IMR-90 (cell line): ENCODE measurements around the gene DOK3. TPM values are rescaled to one million over a fixed set of nuclear protein-coding genes. Genes with fewer than 3 reads are reported as not detected.

Source experiments
- ATAC-seq: fragments of 200-7000 bp; cut with Tn5 transposase; 2 replicates; pipeline ENCODE4 v1.9.1; 2020; ENCODE audit warnings: low read depth, mild to moderate bottlenecking, moderate library complexity
- BruUV-seq: library from RNA; stranded (reverse); fragments of 400-500 nt; replicated peaks from 2 replicates; lab custom pipeline; 2021; lab: Mats Ljungman, UMichigan
- CTCF ChIA-PET: fragments of 300-600 bp; formaldehyde crosslinking; extraction: SDS; loops from one replicate; lab custom pipeline; 2021; ENCODE audit warnings: antibody characterized with exemption; lab: Yijun Ruan, JAX
- POLR2A ChIA-PET: fragments of 300-600 bp; sonication (Branson Sonifier 250); formaldehyde crosslinking; loops from one replicate; lab custom pipeline; 2022; ENCODE audit warnings: antibody characterized with exemption; ENCODE audit not compliant: unreplicated experiment; lab: Charles Lee
- DNase-seq: peaks from one replicate; pipeline ENCODE4 v3.0.0; 2013
- H2AFZ ChIP-seq: replicated peaks from 2 replicates; pipeline ENCODE3; 2013; ENCODE audit warnings: low read length, mild to moderate bottlenecking; ENCODE audit not compliant: poor library complexity
- H2AK5ac ChIP-seq: 2 replicates; pipeline ENCODE4 v1.6.1; 2013; ENCODE audit warnings: low read depth, low read length, inconsistent platforms
- H2AK9ac ChIP-seq: replicated peaks from 2 replicates; pipeline ENCODE3; 2013; ENCODE audit warnings: mild to moderate bottlenecking, low read depth, low read length, moderate library complexity; ENCODE audit not compliant: poor library complexity
- H2BK120ac ChIP-seq: 2 replicates; pipeline ENCODE4 v1.6.1; 2013; ENCODE audit warnings: low read depth, low read length, inconsistent platforms
- H2BK15ac ChIP-seq: 3 replicates; pipeline ENCODE4 v1.6.1; 2013; ENCODE audit warnings: low read depth, low read length, inconsistent platforms
- H2BK20ac ChIP-seq: 2 replicates; pipeline ENCODE4 v1.6.1; 2013; ENCODE audit warnings: low read depth, mild to moderate bottlenecking, inconsistent platforms, low read length, moderate library complexity
- H2BK5ac ChIP-seq: 2 replicates; pipeline ENCODE4 v1.6.1; 2013; ENCODE audit warnings: mild to moderate bottlenecking, low read depth, low read length, inconsistent platforms; ENCODE audit not compliant: poor library complexity, severe bottlenecking
- H3K14ac ChIP-seq: replicated peaks from 2 replicates; pipeline ENCODE4 v1.6.1; 2013; ENCODE audit warnings: low read depth, low read length, inconsistent platforms
- H3K18ac ChIP-seq: 2 replicates; pipeline ENCODE4 v1.6.1; 2013; ENCODE audit warnings: low read depth, low read length, control low read depth
- H3K23ac ChIP-seq: 2 replicates; pipeline ENCODE4 v1.6.1; 2013; ENCODE audit warnings: low read depth, low read length, inconsistent platforms
- H3K27ac ChIP-seq: 2 replicates; pipeline ENCODE4 v1.5.1; 2013; ENCODE audit warnings: mild to moderate bottlenecking, control low read depth, low read length; ENCODE audit not compliant: insufficient read depth
- H3K27me3 ChIP-seq: 2 replicates; pipeline ENCODE4 v1.6.1; 2013; ENCODE audit warnings: low read length; ENCODE audit not compliant: control insufficient read depth, insufficient read depth
- H3K36me3 ChIP-seq: 2 replicates; pipeline ENCODE4 v1.6.1; 2013; ENCODE audit warnings: low read length, mixed read lengths; ENCODE audit not compliant: control insufficient read depth, insufficient read depth
- H3K4ac ChIP-seq: 2 replicates; pipeline ENCODE4 v1.6.1; 2013; ENCODE audit warnings: low read depth, low read length, inconsistent platforms
- H3K4me1 ChIP-seq: 2 replicates; pipeline ENCODE4 v1.6.1; 2013; ENCODE audit warnings: low read length, mixed read lengths; ENCODE audit not compliant: control insufficient read depth, insufficient read depth
- H3K4me2 ChIP-seq: 2 replicates; pipeline ENCODE4 v1.6.1; 2013; ENCODE audit warnings: low read depth, mild to moderate bottlenecking, control low read depth, low read length, moderate library complexity
- H3K4me3 ChIP-seq: 2 replicates; pipeline ENCODE4 v1.5.1; 2013; ENCODE audit warnings: low read depth, mild to moderate bottlenecking, control low read depth, low read length, moderate library complexity; ENCODE audit not compliant: insufficient read depth
- H3K56ac ChIP-seq: 2 replicates; pipeline ENCODE4 v1.6.1; 2013; ENCODE audit warnings: low read length, inconsistent platforms; ENCODE audit not compliant: insufficient read depth; ENCODE audit errors: extremely low read depth
- H3K79me1 ChIP-seq, 2 experiments: 2 replicates each; pipeline ENCODE4 v1.6.1; 2013; ENCODE audit warnings: low read length in 2 of 2, inconsistent platforms in 1 of 2, low read depth in 1 of 2
- H3K9ac ChIP-seq: 2 replicates; pipeline ENCODE4 v1.6.1; 2013; ENCODE audit warnings: low read depth, low read length, control low read depth
- H3K9me1 ChIP-seq: 2 replicates; pipeline ENCODE4 v1.6.1; 2013; ENCODE audit warnings: low read length, inconsistent platforms; ENCODE audit not compliant: insufficient read depth
- H3K9me3 ChIP-seq: 2 replicates; pipeline ENCODE4 v1.6.1; 2013; ENCODE audit warnings: low read length; ENCODE audit not compliant: control insufficient read depth, insufficient read depth
- H4K20me1 ChIP-seq: 2 replicates; pipeline ENCODE4 v1.6.1; 2013; ENCODE audit warnings: low read length, inconsistent platforms; ENCODE audit not compliant: insufficient read depth
- H4K5ac ChIP-seq: 2 replicates; pipeline ENCODE4 v1.6.1; 2013; ENCODE audit warnings: mild to moderate bottlenecking, low read depth, low read length, control low read depth
- H4K8ac ChIP-seq, 2 experiments: 2 replicates each; pipeline ENCODE4 v1.6.1; 2013; ENCODE audit warnings: low read depth in 2 of 2, low read length in 2 of 2, control low read depth in 1 of 2, inconsistent platforms in 1 of 2
- H4K91ac ChIP-seq: 2 replicates; pipeline ENCODE4 v1.6.1; 2013; ENCODE audit warnings: low read depth, low read length, inconsistent platforms; ENCODE audit not compliant: insufficient read depth
- BHLHE40 ChIP-seq: fragments of 150-350 bp; IDR thresholded peaks from 2 replicates; pipeline ENCODE4 v1.6.1; 2016; ENCODE audit warnings: mild to moderate bottlenecking, low read depth, low read length
- CEBPB ChIP-seq: IDR thresholded peaks from 2 replicates; pipeline ENCODE4 v1.6.1; 2012; ENCODE audit warnings: low read depth, low read length, improper control_type of control experiment
- CHD1 ChIP-seq: IDR thresholded peaks from 2 replicates; pipeline ENCODE4 v1.6.1; 2012; ENCODE audit warnings: low read depth, low read length, improper control_type of control experiment
- FOS ChIP-seq: fragments of 150-350 bp; IDR thresholded peaks from 2 replicates; pipeline ENCODE4 v1.6.1; 2016; ENCODE audit warnings: low read depth, low read length
- MAFK ChIP-seq: IDR thresholded peaks from 2 replicates; pipeline ENCODE4 v1.6.1; 2012; ENCODE audit warnings: low read depth, low read length, improper control_type of control experiment
- MXI1 ChIP-seq: IDR thresholded peaks from 2 replicates; pipeline ENCODE4 v1.6.1; 2012; ENCODE audit warnings: low read depth, mild to moderate bottlenecking, low read length, moderate library complexity, borderline replicate concordance
- NFE2L2 ChIP-seq: fragments of 150-350 bp; IDR thresholded peaks from 2 replicates; pipeline ENCODE4 v1.6.1; 2016; ENCODE audit warnings: low read depth, mild to moderate bottlenecking, low read length
- POLR2A ChIP-seq: IDR thresholded peaks from 2 replicates; pipeline ENCODE4 v1.6.1; 2012; ENCODE audit warnings: mild to moderate bottlenecking, low read depth, low read length
- RAD21 ChIP-seq: IDR thresholded peaks from 2 replicates; pipeline ENCODE4 v1.6.1; 2012; ENCODE audit warnings: low read length, improper control_type of control experiment
- RCOR1 ChIP-seq: IDR thresholded peaks from 2 replicates; pipeline ENCODE4 v1.6.1; 2012; ENCODE audit warnings: mild to moderate bottlenecking, low read length, improper control_type of control experiment; ENCODE audit not compliant: insufficient replicate concordance
- RFX5 ChIP-seq: IDR thresholded peaks from 2 replicates; pipeline ENCODE4 v1.8.0; 2012; ENCODE audit warnings: low read depth, mild to moderate bottlenecking, low read length, moderate library complexity
- WGBS, 2 experiments: methylation state at CpG; one replicate each; pipeline versions ENCODE4 v1.1.5 to v1.1.7; 2013; ENCODE audit warnings: missing lambda C conversion rate in 2 of 2; ENCODE audit not compliant: insufficient read length in 1 of 2; ENCODE audit errors: extremely low coverage in 2 of 2; 5-methylcytosine and 5-hydroxymethylcytosine counted together
- dilution Hi-C: fragments of 300-500 bp; cut with HindIII; formaldehyde crosslinking; loops from one replicate; pipeline ENCODE4 v1.14.3; 2018; ENCODE audit warnings: low sequenced_read_pairs; ENCODE audit not compliant: unreplicated experiment
- in situ Hi-C: fragments of 300-500 bp; cut with MboI; formaldehyde crosslinking; loops from 3 replicates; pipeline ENCODE4 v1.14.3; 2019; ENCODE audit warnings: low sequenced_read_pairs, inconsistent platforms, mixed read lengths
- intact Hi-C: fragments of 100-400 bp; cut with micrococcal nuclease; formaldehyde crosslinking; loops from 2 replicates; pipeline ENCODE4 v1.10.0; 2022
- polyA plus RNA-seq, 3 experiments: library from polyadenylated mRNA; depleted of rRNA; stranded (reverse); fragments of >200 nt; gene quantifications; 2 replicates each; pipeline ENCODE4 v1.2.3, GENCODE V29; 2012; ENCODE audit warnings: low replicate concordance in 1 of 3
- total RNA-seq: library from RNA; depleted of rRNA; stranded (reverse); fragments of >200 nt; gene quantifications from 2 replicates; pipeline ENCODE4 v1.2.3, GENCODE V29; 2012
- TF ChIP-seq, protein P1 (sequence below): fragments of 150-350 bp; IDR thresholded peaks from 2 replicates; pipeline ENCODE4 v1.6.1; 2017; ENCODE audit warnings: mild to moderate bottlenecking, antibody characterized with exemption, low read length, low read depth

The DOK3 gene
- total and polyA plus RNA-seq, 2 of the 4 experiments (the other 2 are of a cell fraction), result 0.54 to 3.9 TPM

DNA sequence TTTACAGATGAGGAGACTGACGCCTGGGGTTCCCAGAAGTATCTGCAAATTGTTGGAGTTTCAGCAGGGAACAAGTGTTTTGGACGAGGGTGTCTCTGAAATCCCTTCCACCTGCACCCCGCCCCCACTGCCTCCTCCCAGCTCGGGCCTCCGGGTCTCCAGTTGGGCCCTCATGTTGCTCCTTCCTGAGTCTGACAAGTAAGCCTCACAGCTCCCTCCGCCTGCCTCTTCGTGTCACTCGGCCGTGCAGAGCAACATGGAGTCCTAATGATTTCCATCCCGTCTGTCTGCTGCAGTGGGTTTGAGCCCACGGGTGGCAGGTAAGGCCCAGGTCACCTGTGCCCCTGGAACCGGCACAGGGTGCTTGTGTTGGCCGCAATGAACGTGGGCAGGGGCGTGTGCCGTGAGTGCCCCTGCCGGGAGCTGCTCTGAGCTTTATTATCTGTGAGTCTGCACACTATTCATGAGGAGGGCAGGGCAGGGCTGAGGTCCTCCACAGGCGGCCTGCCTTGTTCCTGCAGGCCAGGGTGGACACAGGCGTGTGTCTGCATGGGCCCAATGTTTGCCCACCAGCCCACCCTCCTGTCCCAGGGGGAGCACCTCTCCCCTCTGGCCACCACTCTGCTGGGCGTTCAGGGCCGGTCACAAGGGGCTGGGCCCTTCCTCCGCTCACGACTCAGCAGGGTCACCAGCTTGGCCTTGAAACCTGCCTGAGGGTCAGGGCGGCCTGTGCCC, 6.1 kb downstream of the DOK3 start:
- Histone ChIP-seq H3K36me3 (peaks cover 6% of the 10 kb centered on the region), H2BK15ac (no peak overlapping the region), H2BK20ac (no peak overlapping the region), H4K5ac (no peak overlapping the region), H3K9ac (no peak overlapping the region), H3K27ac (no peak overlapping the region), H4K91ac (no peak overlapping the region), H3K23ac (no peak overlapping the region), H2BK5ac (no peak overlapping the region), H3K56ac (no peak overlapping the region), H3K79me1 (peaks cover 2 to 7% of the 10 kb centered on the region in 2 experiments; a peak in 2 of 4 replicates), H3K4ac (no peak overlapping the region), H3K4me3 (no peak overlapping the region), H4K8ac (no peak overlapping the region), H2AK5ac (no peak overlapping the region), H4K20me1 (no peaks in the 10 kb centered on the region), H3K4me2 (no peak overlapping the region), H3K9me3 (no peaks in the 10 kb centered on the region), H3K18ac (no peak overlapping the region), H3K14ac (no peak overlapping the region), H2AK9ac (no peak overlapping the region), H3K27me3 (no peaks in the 10 kb centered on the region), H2AFZ (no peak overlapping the region), H2BK120ac (no peak overlapping the region), H3K9me1 (peaks cover 3% of the 10 kb centered on the region; the same call in 1 of the 2 replicates), H3K4me1 (peaks cover 10% of the 10 kb centered on the region; the same call in 1 of the 2 replicates)
- in situ Hi-C loops, result no loop called here
- intact Hi-C loops, result no loop called here
- ChIA-PET CTCF (interaction anchor here (0.8 kb wide), 1 partner anchor 99 kb away, joined by 4 read pairs; no protein-coding TSS in a partner anchor), POLR2A (no interaction called here)
- dilution Hi-C loops, result no loop called here
- ATAC-seq (no peak), DNase-seq (no peak)
- WGBS, 2 experiments, result 92% methylated on average over 13 of the region's 24 CpGs; no CpG with 5 or more reads in 1 of the 2 experiments
- no peak for TF ChIP-seq RAD21
- no peak for TF ChIP-seq CHD1
- no peak for TF ChIP-seq POLR2A
- no peak for TF ChIP-seq FOS
- TF ChIP-seq MAFK, result no peak
- TF ChIP-seq BHLHE40, result no peak
- TF ChIP-seq MXI1, result no peak
- TF ChIP-seq, protein P1, sequence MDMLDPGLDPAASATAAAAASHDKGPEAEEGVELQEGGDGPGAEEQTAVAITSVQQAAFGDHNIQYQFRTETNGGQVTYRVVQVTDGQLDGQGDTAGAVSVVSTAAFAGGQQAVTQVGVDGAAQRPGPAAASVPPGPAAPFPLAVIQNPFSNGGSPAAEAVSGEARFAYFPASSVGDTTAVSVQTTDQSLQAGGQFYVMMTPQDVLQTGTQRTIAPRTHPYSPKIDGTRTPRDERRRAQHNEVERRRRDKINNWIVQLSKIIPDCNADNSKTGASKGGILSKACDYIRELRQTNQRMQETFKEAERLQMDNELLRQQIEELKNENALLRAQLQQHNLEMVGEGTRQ, result no peak
- no peak for TF ChIP-seq CEBPB
- TF ChIP-seq RFX5, result no peak
- TF ChIP-seq NFE2L2, result no peak
- no peak for TF ChIP-seq RCOR1
- no TSS peak for BruUV-seq
